SK-N-SH treated with all-trans-retinoic acid at 6 μM for 48 hours (cell line): ENCODE results near the gene FBXL16.

Experiments used
- ATAC-seq: fragments of 200-7000 bp; cut with Tn5 transposase; 3 replicates; pipeline ENCODE4 v1.9.1; 2020; ENCODE audit warnings: mild to moderate bottlenecking, moderate library complexity
- ARNTL ChIP-seq: fragments of 450-650 bp; formaldehyde crosslinking; IDR thresholded peaks from 2 replicates; pipeline ENCODE4 v1.5.0; 2020; ENCODE audit warnings: low read depth, mild to moderate bottlenecking, moderate library complexity, borderline replicate concordance
- BACH2 ChIP-seq: fragments of 250-450 bp; sonication (Bioruptor Pico); IDR thresholded peaks from 2 replicates; pipeline ENCODE4 v1.9.0; 2021; ENCODE audit warnings: mild to moderate bottlenecking, borderline replicate concordance
- CSDC2 ChIP-seq: fragments of 250-450 bp; sonication (Bioruptor Pico); IDR thresholded peaks from 2 replicates; pipeline ENCODE4 v1.5.0; 2020; ENCODE audit warnings: mild to moderate bottlenecking, moderate library complexity
- GLIS3 ChIP-seq: fragments of 250-450 bp; sonication (Bioruptor Pico); IDR thresholded peaks from 2 replicates; pipeline ENCODE4 v1.5.0; 2020; ENCODE audit warnings: mild to moderate bottlenecking, moderate library complexity
- ISL1 ChIP-seq: fragments of 250-450 bp; sonication (Bioruptor Pico); IDR thresholded peaks from 2 replicates; pipeline ENCODE4 v2.1.2; 2022; ENCODE audit warnings: mild to moderate bottlenecking, moderate library complexity
- OSR1 ChIP-seq: fragments of 250-450 bp; sonication (Bioruptor Pico); IDR thresholded peaks from 2 replicates; pipeline ENCODE4 v1.8.0; 2022; ENCODE audit warnings: moderate library complexity, mild to moderate bottlenecking, inconsistent platforms
- RARB ChIP-seq: fragments of 250-450 bp; sonication (Bioruptor Pico); IDR thresholded peaks from 2 replicates; pipeline ENCODE4 v1.8.0; 2021; ENCODE audit warnings: mild to moderate bottlenecking, moderate library complexity
- SNAI2 ChIP-seq: fragments of 250-450 bp; sonication (Bioruptor Pico); IDR thresholded peaks from 2 replicates; pipeline ENCODE4 v1.5.0; 2020; ENCODE audit warnings: mild to moderate bottlenecking, moderate library complexity
- TCF4 ChIP-seq: fragments of 250-450 bp; sonication (Bioruptor Pico); IDR thresholded peaks from 2 replicates; pipeline ENCODE4 v1.8.0; 2021; ENCODE audit warnings: mild to moderate bottlenecking, moderate library complexity, borderline replicate concordance
- TOX ChIP-seq: fragments of 250-450 bp; sonication (Bioruptor Pico); IDR thresholded peaks from 2 replicates; pipeline ENCODE4 v1.8.0; 2021; ENCODE audit warnings: mild to moderate bottlenecking, moderate library complexity, borderline replicate concordance
- ZFP3 ChIP-seq: fragments of 250-450 bp; sonication (Bioruptor Pico); IDR thresholded peaks from 2 replicates; pipeline ENCODE4 v1.5.0; 2020; ENCODE audit warnings: mild to moderate bottlenecking, moderate library complexity
- ZFP30 ChIP-seq: fragments of 450-650 bp; formaldehyde crosslinking; IDR thresholded peaks from 2 replicates; pipeline ENCODE4 v1.5.0; 2022; ENCODE audit warnings: mild to moderate bottlenecking, moderate library complexity
- ZNF565 ChIP-seq: fragments of 450-650 bp; formaldehyde crosslinking; conservative IDR thresholded peaks from 2 replicates; pipeline ENCODE4 v1.5.0; 2020; ENCODE audit warnings: low read depth, mild to moderate bottlenecking, moderate library complexity
- ZNF70 ChIP-seq: fragments of 450-650 bp; formaldehyde crosslinking; IDR thresholded peaks from 2 replicates; pipeline ENCODE4 v1.5.0; 2020; ENCODE audit warnings: mild to moderate bottlenecking, moderate library complexity
- ZNF8 ChIP-seq: fragments of 450-650 bp; formaldehyde crosslinking; IDR thresholded peaks from 2 replicates; pipeline ENCODE4 v1.5.0; 2020; ENCODE audit warnings: mild to moderate bottlenecking, moderate library complexity
- TF ChIP-seq, protein P1 (sequence below): fragments of 250-450 bp; sonication (Bioruptor Pico); IDR thresholded peaks from 2 replicates; pipeline ENCODE4 v1.5.1; 2021; ENCODE audit warnings: mild to moderate bottlenecking, moderate library complexity
- TF ChIP-seq, protein P2 (sequence below): fragments of 250-450 bp; sonication (Bioruptor Pico); IDR thresholded peaks from 2 replicates; pipeline ENCODE4 v1.5.0; 2020; ENCODE audit warnings: mild to moderate bottlenecking, moderate library complexity
- TF ChIP-seq, protein P3 (sequence below): fragments of 250-450 bp; sonication (Bioruptor Pico); IDR thresholded peaks from 2 replicates; pipeline ENCODE4 v1.8.0; 2020; ENCODE audit warnings: mild to moderate bottlenecking, moderate library complexity, borderline replicate concordance
- TF ChIP-seq, protein P4 (sequence below): fragments of 250-450 bp; sonication (Bioruptor Pico); IDR thresholded peaks from 2 replicates; pipeline ENCODE4 v1.5.1; 2020; ENCODE audit warnings: low read depth, mild to moderate bottlenecking, moderate library complexity

The FBXL16 gene

GRCh38 chr16:727291-727977, 21.8 kb upstream of the FBXL16 start (continued):
- TF ChIP-seq, protein P1, sequence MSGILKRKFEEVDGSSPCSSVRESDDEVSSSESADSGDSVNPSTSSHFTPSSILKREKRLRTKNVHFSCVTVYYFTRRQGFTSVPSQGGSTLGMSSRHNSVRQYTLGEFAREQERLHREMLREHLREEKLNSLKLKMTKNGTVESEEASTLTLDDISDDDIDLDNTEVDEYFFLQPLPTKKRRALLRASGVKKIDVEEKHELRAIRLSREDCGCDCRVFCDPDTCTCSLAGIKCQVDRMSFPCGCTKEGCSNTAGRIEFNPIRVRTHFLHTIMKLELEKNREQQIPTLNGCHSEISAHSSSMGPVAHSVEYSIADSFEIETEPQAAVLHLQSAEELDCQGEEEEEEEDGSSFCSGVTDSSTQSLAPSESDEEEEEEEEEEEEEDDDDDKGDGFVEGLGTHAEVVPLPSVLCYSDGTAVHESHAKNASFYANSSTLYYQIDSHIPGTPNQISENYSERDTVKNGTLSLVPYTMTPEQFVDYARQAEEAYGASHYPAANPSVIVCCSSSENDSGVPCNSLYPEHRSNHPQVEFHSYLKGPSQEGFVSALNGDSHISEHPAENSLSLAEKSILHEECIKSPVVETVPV (CRISPR knock-in tag), result no peak
- no peak for TF ChIP-seq TCF4
- TF ChIP-seq, protein P2, sequence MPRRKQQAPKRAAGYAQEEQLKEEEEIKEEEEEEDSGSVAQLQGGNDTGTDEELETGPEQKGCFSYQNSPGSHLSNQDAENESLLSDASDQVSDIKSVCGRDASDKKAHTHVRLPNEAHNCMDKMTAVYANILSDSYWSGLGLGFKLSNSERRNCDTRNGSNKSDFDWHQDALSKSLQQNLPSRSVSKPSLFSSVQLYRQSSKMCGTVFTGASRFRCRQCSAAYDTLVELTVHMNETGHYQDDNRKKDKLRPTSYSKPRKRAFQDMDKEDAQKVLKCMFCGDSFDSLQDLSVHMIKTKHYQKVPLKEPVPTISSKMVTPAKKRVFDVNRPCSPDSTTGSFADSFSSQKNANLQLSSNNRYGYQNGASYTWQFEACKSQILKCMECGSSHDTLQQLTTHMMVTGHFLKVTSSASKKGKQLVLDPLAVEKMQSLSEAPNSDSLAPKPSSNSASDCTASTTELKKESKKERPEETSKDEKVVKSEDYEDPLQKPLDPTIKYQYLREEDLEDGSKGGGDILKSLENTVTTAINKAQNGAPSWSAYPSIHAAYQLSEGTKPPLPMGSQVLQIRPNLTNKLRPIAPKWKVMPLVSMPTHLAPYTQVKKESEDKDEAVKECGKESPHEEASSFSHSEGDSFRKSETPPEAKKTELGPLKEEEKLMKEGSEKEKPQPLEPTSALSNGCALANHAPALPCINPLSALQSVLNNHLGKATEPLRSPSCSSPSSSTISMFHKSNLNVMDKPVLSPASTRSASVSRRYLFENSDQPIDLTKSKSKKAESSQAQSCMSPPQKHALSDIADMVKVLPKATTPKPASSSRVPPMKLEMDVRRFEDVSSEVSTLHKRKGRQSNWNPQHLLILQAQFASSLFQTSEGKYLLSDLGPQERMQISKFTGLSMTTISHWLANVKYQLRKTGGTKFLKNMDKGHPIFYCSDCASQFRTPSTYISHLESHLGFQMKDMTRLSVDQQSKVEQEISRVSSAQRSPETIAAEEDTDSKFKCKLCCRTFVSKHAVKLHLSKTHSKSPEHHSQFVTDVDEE (CRISPR knock-in tag), result no peak

GRCh38 chr16:726438-727290, 21.1 kb upstream of the FBXL16 start, which contains the start of the genes CCDC78 and HAGHL:
Gene CCDC78 (minus strand): TSS chr16:726443. CDS start chr16:726367, 76 bp downstream.
Gene HAGHL (plus strand): TSS chr16:727106. CDS start chr16:727510, 404 bp downstream.
- ATAC-seq, result peak; percentile 25
- TF ChIP-seq ISL1 (CRISPR knock-in tag) (no peak), ZFP3 (CRISPR knock-in tag) (peak; percentile 85)
- TF ChIP-seq, all 23 proteins: peak for 1

GRCh38 chr16:726188-726437, 20.5 kb upstream of the FBXL16 start:
- ATAC-seq, result no peak
- no peak for TF ChIP-seq SNAI2 (CRISPR knock-in tag)
- TF ChIP-seq, protein P3, sequence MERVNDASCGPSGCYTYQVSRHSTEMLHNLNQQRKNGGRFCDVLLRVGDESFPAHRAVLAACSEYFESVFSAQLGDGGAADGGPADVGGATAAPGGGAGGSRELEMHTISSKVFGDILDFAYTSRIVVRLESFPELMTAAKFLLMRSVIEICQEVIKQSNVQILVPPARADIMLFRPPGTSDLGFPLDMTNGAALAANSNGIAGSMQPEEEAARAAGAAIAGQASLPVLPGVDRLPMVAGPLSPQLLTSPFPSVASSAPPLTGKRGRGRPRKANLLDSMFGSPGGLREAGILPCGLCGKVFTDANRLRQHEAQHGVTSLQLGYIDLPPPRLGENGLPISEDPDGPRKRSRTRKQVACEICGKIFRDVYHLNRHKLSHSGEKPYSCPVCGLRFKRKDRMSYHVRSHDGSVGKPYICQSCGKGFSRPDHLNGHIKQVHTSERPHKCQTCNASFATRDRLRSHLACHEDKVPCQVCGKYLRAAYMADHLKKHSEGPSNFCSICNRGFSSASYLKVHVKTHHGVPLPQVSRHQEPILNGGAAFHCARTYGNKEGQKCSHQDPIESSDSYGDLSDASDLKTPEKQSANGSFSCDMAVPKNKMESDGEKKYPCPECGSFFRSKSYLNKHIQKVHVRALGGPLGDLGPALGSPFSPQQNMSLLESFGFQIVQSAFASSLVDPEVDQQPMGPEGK (CRISPR knock-in tag), result no peak
- TF ChIP-seq BACH2 (CRISPR knock-in tag), result no peak
- no peak for TF ChIP-seq GLIS3
- TF ChIP-seq, protein P2 (CRISPR knock-in tag), result no peak
- TF ChIP-seq ZNF8 (CRISPR knock-in tag), result no peak
- TF ChIP-seq ZFP3 (CRISPR knock-in tag), result no peak
- TF ChIP-seq ZNF565 (CRISPR knock-in tag), result no peak
- no peak for TF ChIP-seq ZFP30
- TF ChIP-seq ISL1 (CRISPR knock-in tag), result no peak
- TF ChIP-seq OSR1, result no peak
- TF ChIP-seq TOX (CRISPR knock-in tag), result no peak
- TF ChIP-seq CSDC2, result no peak
- TF ChIP-seq RARB (CRISPR knock-in tag), result no peak
- TF ChIP-seq ARNTL (CRISPR knock-in tag), result no peak
- TF ChIP-seq, protein P4, sequence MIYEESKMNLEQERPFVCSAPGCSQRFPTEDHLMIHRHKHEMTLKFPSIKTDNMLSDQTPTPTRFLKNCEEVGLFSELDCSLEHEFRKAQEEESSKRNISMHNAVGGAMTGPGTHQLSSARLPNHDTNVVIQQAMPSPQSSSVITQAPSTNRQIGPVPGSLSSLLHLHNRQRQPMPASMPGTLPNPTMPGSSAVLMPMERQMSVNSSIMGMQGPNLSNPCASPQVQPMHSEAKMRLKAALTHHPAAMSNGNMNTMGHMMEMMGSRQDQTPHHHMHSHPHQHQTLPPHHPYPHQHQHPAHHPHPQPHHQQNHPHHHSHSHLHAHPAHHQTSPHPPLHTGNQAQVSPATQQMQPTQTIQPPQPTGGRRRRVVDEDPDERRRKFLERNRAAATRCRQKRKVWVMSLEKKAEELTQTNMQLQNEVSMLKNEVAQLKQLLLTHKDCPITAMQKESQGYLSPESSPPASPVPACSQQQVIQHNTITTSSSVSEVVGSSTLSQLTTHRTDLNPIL (CRISPR knock-in tag), result no peak
- TF ChIP-seq ZNF70 (CRISPR knock-in tag), result no peak
